ENCODE data around the gene PTPRN2.

- TF ChIP-seq CTCF (conservative IDR thresholded peaks at IDR 0.05): no peak
- TF ChIP-seq EZH2 (IDR thresholded peaks at IDR 0.05; ENCODE audit: low read depth): no peak
These were observed 647.1 kb downstream of the PTPRN2 start for GRCh38 chr7:157940497-157940896.

Data from PC-9 (cell line).